Measurements from ENCODE around the gene IFIT3.
"Not testable (repeated sequence)": the region's sequence is repeated elsewhere in the genome, so short reads cannot be mapped to it uniquely, and the experiment has no call there.

The IFIT3 gene, protein sequence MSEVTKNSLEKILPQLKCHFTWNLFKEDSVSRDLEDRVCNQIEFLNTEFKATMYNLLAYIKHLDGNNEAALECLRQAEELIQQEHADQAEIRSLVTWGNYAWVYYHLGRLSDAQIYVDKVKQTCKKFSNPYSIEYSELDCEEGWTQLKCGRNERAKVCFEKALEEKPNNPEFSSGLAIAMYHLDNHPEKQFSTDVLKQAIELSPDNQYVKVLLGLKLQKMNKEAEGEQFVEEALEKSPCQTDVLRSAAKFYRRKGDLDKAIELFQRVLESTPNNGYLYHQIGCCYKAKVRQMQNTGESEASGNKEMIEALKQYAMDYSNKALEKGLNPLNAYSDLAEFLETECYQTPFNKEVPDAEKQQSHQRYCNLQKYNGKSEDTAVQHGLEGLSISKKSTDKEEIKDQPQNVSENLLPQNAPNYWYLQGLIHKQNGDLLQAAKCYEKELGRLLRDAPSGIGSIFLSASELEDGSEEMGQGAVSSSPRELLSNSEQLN

DNA sequence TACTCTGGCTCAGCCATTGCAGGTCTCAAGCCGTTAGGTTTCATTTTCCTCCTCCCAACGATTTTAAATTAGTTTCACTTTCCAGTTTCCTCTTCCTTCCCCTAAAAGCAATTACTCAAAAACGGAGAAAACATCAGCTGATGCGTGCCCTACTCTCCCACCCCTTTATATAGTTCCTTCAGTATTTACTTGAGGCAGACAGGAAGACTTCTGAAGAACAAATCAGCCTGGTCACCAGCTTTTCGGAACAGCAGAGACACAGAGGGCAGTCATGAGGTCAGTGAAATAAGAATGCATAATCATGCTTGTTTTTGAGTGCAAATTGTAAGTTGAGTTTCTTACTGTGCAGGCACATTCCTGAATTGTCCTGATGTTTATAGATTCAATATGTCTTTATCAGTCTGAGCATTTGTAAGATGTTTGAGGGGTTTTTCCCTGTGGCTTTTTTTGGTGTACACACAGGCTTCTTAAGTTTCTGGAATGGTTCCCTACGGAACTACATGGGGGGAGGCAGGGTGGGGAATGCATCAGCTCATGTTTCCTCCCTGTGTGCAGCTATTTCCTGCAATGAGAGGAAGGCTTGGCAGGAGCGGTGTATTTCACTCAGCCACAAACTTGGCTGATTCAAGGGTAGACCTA, at the start of gene IFIT3:
TSS of gene IFIT3 (plus strand) at position 195 of the 639 bp plus-strand sequence. CDS start at position 272, 77 bp downstream.
- H3K27ac Mint-ChIP-seq, result no peak within 1 kb of the TSS
- H3K4me3 Mint-ChIP-seq, result peak within 1 kb of the TSS; percentile 54
- ATAC-seq (peak; percentile 43), DNase-seq (ENCODE audit: low spot score in 2 of 2) (no peak)
- no peaks in the 10 kb centered on the region for H3K9me3 Mint-ChIP-seq
- H3K4me1 Mint-ChIP-seq, result peaks cover 26% of the 10 kb centered on the region
- H3K36me3 Mint-ChIP-seq, result no peaks in the 10 kb centered on the region

DNA sequence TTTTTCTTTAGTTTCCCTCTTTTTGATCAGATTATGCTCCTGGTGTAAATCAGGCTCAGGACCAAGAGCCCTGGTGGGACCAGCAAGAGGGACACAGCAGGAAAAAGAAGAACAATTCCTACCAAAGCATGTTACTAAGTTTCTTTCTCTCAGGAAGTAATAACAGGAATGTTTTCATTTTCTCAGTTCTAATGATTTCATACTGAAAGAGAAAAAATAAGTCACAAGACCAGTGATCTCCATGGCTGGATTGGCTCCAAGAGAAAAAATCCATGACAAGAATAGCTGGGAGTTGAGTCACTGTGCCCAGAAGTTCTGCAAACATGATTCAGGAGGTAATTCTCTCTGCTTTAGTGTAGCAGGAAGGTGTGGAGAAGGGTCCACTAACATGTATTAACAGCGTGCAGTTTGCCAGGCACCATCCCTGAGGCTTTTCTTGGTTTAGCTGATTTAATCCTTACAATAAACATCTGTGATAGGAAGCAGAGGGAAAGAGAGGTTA, 49.7 kb upstream of the IFIT3 start:
- no peak overlapping the region for H3K27ac Mint-ChIP-seq
- no peak for ATAC-seq

GRCh38 chr10:89278900-89279392, 48.9 kb upstream of the IFIT3 start:
- Mint-ChIP-seq H3K4me3 (no peak overlapping the region), H3K27ac (no peak overlapping the region), H3K4me1 (no peaks in the 10 kb centered on the region), H3K9me3 (no peaks in the 10 kb centered on the region), H3K36me3 (no peaks in the 10 kb centered on the region)
- DNase-seq (ENCODE audit: low spot score in 2 of 2) (no peak), ATAC-seq (no peak)

More for the DNA sequence above, 49.7 kb upstream of the IFIT3 start:
- no peaks in the 10 kb centered on the region for H3K4me1 Mint-ChIP-seq
- H3K36me3 Mint-ChIP-seq, result no peaks in the 10 kb centered on the region
- H3K4me3 Mint-ChIP-seq, result no peak overlapping the region
- no peak for DNase-seq (ENCODE audit: low spot score in 2 of 2)
- no peaks in the 10 kb centered on the region for H3K9me3 Mint-ChIP-seq

- DNase-seq (ENCODE audit: low spot score in 2 of 2), result no peak
- Mint-ChIP-seq H3K4me3 (no peak overlapping the region), H3K4me1 (no peaks in the 10 kb centered on the region), H3K9me3 (no peaks in the 10 kb centered on the region), H3K27ac (no peak overlapping the region), H3K36me3 (no peaks in the 10 kb centered on the region)
- ATAC-seq, result no peak
These were observed 48.4 kb upstream of the IFIT3 start for GRCh38 chr10:89279421-89279869.

DNA sequence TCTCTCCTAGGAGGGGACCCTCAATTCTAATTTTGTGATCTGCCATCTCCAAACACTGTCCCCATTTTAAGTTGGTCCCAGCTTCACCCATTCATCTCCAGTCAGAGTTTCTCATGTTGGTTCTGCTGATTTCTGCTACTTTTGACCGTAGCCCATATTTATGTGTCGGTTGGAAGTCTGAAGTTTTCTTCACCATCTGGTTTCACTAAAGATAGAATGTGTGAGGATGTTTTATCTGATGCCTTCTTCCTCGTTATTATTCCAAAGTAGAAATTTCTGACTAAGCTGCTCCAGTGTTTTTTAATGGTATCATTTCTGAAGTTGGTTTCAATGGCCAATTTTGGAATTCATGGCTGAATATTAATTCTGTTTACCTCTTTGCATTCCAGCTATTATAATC, 47.3 kb upstream of the IFIT3 start:
- no peak overlapping the region for H3K27ac Mint-ChIP-seq
- ATAC-seq (no peak), DNase-seq (ENCODE audit: low spot score in 2 of 2) (no peak)
- H3K9me3 Mint-ChIP-seq, result no peaks in the 10 kb centered on the region
- no peak overlapping the region for H3K4me3 Mint-ChIP-seq
- H3K4me1 Mint-ChIP-seq, result no peaks in the 10 kb centered on the region
- H3K36me3 Mint-ChIP-seq, result no peaks in the 10 kb centered on the region

GRCh38 chr10:89281606-89282395, 46.0 kb upstream of the IFIT3 start:
- H3K4me1 Mint-ChIP-seq, result no peaks in the 10 kb centered on the region
- H3K9me3 Mint-ChIP-seq, result no peaks in the 10 kb centered on the region
- H3K27ac Mint-ChIP-seq, result no peak overlapping the region
- no peak overlapping the region for H3K4me3 Mint-ChIP-seq
- no peaks in the 10 kb centered on the region for H3K36me3 Mint-ChIP-seq
- no peak for ATAC-seq
- DNase-seq (ENCODE audit: low spot score in 2 of 2), result no peak

DNA sequence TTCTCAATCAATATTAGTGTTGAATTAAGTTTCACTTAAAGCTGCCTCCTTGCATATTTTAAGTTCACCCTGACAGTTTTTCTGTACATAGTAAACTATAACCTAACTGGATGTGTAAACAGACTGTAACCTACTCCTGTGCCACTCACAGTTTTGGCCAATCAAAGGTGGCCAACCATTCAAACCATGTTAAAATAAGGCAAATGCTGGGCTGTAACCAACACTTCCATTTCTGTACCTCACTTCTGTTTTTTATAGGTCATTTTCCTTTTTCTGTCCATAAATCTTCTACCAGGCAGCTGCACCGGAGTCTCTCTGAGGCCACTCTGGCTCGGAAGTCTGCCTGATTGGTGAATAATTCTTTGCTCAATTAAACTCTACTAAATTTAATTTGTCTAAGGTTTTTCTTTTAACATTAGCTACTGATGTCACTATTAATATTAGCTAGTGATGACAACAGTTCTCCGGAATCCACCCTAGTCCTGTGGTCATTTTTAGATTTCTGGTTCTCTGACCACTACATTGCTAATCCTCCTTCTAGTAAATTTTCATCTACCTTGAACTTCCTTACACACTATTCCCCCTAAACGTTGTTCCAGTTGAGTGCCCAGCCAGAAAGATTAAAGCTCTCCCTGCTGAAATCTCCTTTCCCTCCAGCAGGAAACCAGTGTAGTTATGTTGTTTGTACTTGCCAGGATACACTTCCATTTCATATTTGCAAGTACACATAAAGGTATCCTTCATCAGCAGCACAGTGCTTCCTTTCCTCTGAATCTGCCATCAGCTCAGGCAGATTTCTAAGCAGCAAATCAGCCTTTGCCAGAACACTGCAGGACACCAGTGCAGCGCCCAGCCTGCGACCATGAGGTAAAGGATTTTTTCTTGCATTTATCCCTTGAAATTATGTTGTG, 44.5 kb upstream of the IFIT3 start:
- no peaks in the 10 kb centered on the region for H3K36me3 Mint-ChIP-seq
- DNase-seq (ENCODE audit: low spot score in 2 of 2) (no peak), ATAC-seq (no peak)
- H3K4me3 Mint-ChIP-seq, result no peak overlapping the region
- no peak overlapping the region for H3K27ac Mint-ChIP-seq
- H3K9me3 Mint-ChIP-seq, result no peaks in the 10 kb centered on the region
- H3K4me1 Mint-ChIP-seq, result no peaks in the 10 kb centered on the region

DNA sequence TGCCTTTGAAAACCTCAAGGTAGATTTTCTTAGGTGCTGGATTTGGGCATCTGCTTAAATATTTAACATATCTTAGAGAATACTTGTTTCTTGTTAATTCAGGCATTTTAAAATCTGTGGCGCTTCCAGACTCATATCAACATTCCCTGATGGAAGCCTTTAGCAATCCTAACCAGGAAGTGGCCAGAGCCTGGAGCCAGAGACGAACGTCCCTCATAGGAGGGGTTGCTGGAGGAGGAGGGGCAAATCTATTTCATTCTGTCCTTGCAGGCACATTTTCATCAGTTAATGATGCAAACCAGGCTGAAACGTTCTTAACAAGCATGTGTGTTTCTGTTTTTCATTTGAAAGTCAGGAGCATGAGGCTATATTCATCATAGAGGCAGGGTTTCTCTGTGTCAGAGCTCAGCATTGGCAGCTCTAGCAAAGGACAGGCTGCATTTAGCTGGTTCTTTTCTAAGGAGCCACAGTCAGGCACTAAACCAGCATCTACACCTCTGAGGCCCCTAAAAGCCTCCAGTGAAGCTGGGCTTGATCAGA, 43.8 kb upstream of the IFIT3 start:
- DNase-seq (ENCODE audit: low spot score in 2 of 2), result no peak
- Mint-ChIP-seq H3K9me3 (no peaks in the 10 kb centered on the region), H3K27ac (no peak overlapping the region), H3K4me1 (no peaks in the 10 kb centered on the region), H3K36me3 (no peaks in the 10 kb centered on the region), H3K4me3 (no peak overlapping the region)
- no peak for ATAC-seq

- not testable (repeated sequence) for ATAC-seq, H3K4me3 Mint-ChIP-seq
These were observed 43.1 kb upstream of the IFIT3 start for GRCh38 chr10:89284711-89285110.

DNA sequence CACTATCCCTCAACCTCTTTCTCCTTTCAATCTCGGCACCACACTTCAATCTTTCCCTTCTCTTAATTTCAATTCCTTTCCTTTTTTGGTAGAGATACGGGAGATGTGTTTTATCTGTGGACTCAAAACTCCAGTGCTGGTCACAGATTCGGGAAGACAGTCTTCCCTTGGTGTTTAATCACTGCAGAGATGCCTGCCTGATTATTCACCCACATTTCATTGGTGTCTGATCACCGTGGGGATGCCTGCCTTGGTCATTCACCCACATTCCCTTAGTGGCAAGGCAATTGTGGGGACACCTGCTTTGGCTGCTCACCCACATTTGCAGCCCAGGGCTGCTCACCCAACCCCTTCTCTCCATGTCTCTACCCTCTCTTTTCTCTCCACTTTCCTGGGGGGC, 42.5 kb upstream of the IFIT3 start:
- DNase-seq (ENCODE audit: low spot score in 2 of 2); H3K27ac Mint-ChIP-seq: not testable (repeated sequence)

More at GRCh38 chr10:89284711-89285110, 43.1 kb upstream of the IFIT3 start:
- not testable (repeated sequence) for H3K4me1 Mint-ChIP-seq; DNase-seq (ENCODE audit: low spot score in 2 of 2); H3K27ac Mint-ChIP-seq; H3K36me3 Mint-ChIP-seq; H3K9me3 Mint-ChIP-seq

GRCh38 chr10:89294721-89295239, 33.0 kb upstream of the IFIT3 start:
- Mint-ChIP-seq H3K36me3 (no peaks in the 10 kb centered on the region), H3K4me3 (no peak overlapping the region), H3K9me3 (peaks cover 2% of the 10 kb centered on the region), H3K4me1 (peaks cover 12% of the 10 kb centered on the region), H3K27ac (no peak overlapping the region)
- no peak for ATAC-seq
- no peak for DNase-seq (ENCODE audit: low spot score in 2 of 2)

More for the DNA sequence above, 42.5 kb upstream of the IFIT3 start:
- not testable (repeated sequence) for H3K9me3 Mint-ChIP-seq, ATAC-seq, H3K36me3 Mint-ChIP-seq, H3K4me1 Mint-ChIP-seq, H3K4me3 Mint-ChIP-seq

GRCh38 chr10:89295597-89295996, 32.2 kb upstream of the IFIT3 start:
- H3K36me3 Mint-ChIP-seq, result no peaks in the 10 kb centered on the region
- peaks cover 12% of the 10 kb centered on the region for H3K4me1 Mint-ChIP-seq
- H3K27ac Mint-ChIP-seq, result no peak overlapping the region
- ATAC-seq (peak; percentile 75), DNase-seq (ENCODE audit: low spot score in 2 of 2) (no peak)
- H3K9me3 Mint-ChIP-seq, result peaks cover 2% of the 10 kb centered on the region
- H3K4me3 Mint-ChIP-seq, result no peak overlapping the region

- no peak for DNase-seq (ENCODE audit: low spot score in 2 of 2)
- Mint-ChIP-seq H3K4me3 (no peak overlapping the region), H3K4me1 (peaks cover 18% of the 10 kb centered on the region), H3K9me3 (peaks cover 2% of the 10 kb centered on the region), H3K27ac (no peak overlapping the region), H3K36me3 (no peaks in the 10 kb centered on the region)
- ATAC-seq, result no peak
These were observed 31.6 kb upstream of the IFIT3 start for GRCh38 chr10:89296220-89296648.

- Mint-ChIP-seq H3K4me1 (peaks cover 29% of the 10 kb centered on the region), H3K4me3 (no peak overlapping the region), H3K36me3 (no peaks in the 10 kb centered on the region), H3K9me3 (peaks cover 2% of the 10 kb centered on the region), H3K27ac (no peak overlapping the region)
- no peak for DNase-seq (ENCODE audit: low spot score in 2 of 2)
- no peak for ATAC-seq
These were observed 30.4 kb upstream of the IFIT3 start for GRCh38 chr10:89297356-89297755.
